ENCODE measurements around the gene DNM2.
"Not testable (repeated sequence)": the region's sequence is repeated elsewhere in the genome, so short reads cannot be mapped to it uniquely, and the experiment has no call there.

Gene DNM2

DNA sequence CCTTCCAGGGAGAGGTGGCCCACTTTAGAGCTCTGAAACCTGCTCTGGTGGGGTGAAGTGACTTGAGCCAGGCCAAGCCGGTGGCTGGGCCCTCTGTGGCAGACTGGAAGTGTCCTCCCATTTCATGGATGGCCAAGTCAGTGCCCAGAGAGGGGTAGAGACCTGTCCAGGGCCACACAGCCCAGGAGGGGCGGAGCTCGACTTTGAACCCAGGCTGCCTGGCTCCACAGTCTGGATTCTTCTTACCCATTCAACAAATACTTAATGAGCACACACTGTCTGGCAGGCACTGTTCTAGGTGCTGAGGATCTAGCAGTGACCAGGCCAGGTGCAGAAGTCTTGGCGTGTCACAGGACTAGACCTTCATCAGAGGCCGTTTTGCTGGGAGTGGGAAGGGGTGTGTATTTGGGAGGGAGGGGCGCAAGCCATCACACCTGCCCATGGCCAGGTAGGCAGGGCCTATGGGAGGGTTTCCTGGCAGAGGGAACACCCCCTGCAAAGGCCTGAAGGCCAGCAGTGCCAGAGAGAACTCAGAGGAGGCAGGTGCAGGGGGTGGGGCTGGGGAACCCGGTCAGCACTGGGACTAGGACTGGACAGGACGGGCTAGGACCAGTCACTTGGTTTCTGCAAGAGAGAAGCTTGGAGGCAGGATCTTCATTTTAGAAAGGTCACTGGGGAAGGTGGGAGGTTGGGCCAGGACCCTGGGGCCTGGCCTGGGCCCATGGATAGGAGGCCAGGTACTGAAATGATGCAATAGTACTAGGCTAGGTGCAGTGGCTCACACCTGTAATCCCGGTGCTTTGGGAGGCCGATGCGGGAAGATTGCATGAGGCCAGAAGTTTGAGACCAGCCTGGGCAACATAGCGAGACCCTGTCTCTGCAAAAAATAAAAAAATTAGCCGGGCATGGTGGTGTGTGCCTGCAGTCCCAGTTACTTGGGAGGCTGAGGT is 31.8 kb downstream of the DNM2 start:
- no peak for FAIRE-seq

DNA sequence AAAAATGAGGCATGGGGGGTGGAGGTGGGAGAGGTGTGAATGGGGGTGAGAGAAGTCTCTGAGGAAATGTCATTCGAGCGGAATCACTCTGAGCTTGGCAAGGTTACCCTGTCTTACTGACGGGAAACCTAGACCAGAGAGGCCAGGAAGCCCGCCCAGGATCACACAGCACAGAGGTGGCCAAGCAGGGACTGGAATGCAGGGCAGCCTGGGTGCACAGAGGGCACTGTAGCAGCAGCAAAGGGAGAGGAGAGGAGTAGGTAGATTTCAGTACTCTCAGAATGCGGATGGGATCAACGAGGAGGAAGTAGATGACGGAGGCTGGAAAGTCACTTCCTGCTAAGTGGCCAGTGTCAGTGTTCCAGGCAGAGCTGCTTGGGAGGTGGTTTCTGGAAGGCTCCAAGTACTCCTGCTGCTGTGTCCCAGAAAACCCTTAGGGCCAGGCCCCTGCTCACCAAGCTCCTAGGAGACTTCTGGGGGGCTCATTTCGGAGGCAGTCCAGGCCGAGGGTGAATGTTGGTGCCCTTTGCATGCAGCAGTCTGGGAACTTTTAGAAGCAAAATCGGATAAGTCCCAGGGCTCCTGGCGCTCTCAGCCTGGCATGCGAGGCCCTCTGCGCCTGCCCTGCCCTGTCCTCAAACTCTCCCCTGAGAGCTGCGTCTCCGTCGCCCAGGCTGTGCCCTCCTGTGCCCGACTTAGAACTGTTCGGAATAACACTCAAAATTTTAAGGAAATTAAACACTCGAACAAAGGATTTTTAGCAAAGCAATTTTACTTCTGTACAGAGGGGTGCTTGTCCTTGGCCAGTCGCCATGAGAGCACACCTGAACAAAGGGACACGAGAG is 33.5 kb downstream of the DNM2 start:
- DNase-seq (ENCODE audit: insufficient read length, low spot score), result no peak
- no peak for FAIRE-seq

More for the DNA sequence above, 31.8 kb downstream of the DNM2 start:
- DNase-seq (ENCODE audit: insufficient read length, low spot score), result no peak

DNA sequence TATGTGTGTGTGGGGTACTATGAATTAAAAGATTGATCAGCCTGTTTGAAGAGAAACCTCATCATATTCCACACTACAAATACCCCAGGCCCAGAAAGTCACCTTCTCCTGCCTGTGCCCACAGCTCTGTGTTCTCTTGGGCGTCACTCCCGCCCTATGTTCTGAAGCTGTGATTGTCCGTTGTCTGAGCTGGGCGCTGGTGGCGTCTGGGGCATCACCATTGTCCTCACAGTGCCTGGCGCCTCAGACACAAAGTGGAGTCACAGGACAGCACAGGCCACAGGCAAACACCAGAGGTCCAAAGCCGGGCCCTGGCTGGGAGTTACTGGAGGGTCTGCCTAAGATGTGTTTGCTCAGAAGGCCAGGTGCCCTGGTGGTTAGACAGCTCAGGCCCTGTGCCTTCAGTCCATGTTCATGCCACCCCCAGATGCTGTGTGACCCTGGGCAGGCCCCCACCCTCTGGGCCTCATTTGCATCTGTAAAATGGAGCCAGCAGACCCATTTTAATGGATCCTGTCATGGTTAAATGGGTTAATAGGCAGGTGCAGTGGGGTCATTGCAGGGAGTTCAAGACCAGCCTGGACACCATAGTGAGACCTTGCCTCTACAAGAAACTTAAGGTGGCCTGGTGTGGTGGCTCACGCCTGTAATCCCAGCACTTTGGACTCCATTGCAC is 34.5 kb downstream of the DNM2 start:
- DNase-seq (ENCODE audit: insufficient read length, low spot score) (no peak), FAIRE-seq (no peak)

DNA sequence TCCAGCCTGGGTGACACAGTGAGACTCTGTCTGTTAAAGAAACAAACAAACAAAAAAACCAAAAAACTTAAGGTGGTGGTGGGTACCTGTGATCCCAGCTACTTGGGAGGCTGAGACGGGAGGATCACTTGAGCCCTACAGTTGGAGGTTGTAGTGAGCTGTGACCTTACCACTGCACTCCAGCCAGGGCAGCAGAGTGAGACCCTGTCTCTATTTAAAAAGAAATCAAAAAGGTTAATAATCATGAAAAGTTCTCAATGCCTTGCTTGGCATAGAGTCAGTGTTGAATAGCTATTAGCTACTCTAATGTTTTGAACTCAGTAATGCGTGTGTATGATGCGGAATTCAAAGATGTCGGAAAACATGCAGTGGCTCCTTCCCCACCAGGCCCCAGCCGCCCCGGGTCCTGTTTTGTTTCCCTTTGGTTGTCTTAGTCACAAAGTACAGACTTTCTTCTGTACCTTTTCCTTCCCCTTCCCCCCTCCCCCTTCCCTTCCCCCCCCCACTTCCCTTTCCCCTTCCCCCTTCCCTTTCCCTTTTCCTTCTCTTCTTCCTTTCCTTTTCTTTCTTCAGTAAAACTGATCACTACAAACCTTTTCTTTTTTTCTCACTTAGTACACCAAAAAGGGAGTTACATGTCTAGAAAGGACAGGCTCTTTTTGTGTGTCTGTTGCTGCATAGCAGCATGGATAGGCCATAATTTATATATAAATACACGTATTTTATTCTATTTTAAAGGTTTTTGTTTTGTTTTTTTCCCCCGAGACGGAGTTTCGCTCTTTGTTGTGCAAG is 35.2 kb downstream of the DNM2 start:
- DNase-seq (ENCODE audit: insufficient read length, low spot score) (no peak), FAIRE-seq (no peak)

DNA sequence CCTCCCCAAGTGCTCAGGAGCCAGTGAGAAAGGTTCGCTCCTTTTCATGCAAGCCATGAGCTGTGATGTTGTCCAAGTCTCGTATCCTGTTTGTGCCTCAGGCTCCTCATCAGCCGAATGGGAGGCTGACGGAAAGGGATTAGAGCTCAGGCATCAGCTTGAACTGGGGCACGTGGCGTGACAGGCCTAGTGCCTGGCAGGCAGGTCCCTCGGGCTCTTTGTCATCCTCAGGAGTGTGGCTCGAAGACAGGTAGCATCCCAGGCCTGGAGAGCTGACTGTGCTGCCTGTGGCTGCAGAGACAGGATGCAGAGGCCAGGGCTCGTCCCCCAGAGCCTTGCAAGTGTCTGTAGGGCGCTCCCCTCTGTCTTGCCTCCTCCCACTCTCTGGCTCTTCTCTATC is 38.5 kb downstream of the DNM2 start:
- DNase-seq (ENCODE audit: insufficient read length, low spot score) (no peak), FAIRE-seq (no peak)

DNA sequence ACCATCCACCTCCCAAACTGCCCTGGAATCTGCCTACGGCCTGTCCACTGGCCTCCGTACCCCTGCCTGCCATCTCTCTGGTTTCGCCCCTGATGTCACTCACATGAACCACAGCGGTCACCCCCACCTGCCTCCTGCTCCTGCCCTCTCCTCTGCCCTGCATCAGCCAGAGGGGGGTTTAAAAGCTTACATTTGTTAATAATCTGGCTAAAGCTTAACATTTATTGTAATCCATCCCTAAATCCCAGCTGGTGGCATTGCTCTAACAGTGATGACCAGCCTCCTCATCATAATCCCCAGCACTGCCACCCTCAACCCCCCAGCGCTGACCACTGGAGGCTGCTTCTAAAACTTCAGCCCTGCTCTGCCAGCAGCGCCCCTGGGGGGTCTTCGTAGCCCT is 38.9 kb downstream of the DNM2 start:
- DNase-seq (ENCODE audit: insufficient read length, low spot score) (no peak), FAIRE-seq (no peak)

DNA sequence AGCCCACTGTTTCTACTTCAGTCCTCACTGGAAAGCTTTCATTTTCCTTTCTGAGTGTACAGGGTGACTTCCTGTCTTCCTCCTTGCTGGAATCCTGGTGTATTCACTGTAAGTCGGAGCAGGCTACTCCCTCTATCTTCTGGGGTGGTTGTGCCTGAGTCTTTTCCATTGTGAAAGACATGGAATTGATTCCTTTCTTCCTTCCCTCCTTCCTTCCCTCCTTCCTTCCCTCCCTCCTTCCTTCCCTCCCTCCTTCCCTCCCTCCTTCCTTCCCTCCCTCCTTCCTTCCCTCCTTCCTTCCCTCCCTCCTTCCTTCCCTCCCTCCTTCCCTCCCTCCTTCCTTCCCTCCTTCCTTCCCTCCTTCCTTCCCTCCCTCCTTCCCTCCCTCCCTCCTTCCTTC is 40.2 kb downstream of the DNM2 start:
- FAIRE-seq, result not testable (repeated sequence)

DNA sequence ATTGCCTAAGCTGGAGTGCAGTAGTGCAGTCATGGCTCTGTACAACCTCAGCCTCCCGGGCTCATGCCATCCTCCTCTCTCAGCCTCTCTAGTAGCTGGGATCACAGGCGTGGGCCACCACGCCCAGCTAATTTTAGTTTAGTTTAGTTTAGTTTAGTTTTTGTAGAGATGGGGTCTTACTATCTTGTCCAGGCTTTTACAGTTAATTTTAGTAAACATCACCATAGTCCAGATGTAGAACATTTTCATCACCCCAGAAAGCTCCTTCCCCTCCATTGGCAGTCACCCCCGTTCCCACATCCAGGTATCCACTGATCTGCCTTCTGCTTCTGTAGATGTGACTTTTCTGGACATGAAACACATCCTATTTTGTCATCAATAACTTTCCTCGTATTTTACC is 41.1 kb downstream of the DNM2 start:
- DNase-seq (ENCODE audit: insufficient read length, low spot score) (no peak), FAIRE-seq (no peak)

More for the DNA sequence above, 40.2 kb downstream of the DNM2 start:
- DNase-seq (ENCODE audit: insufficient read length, low spot score), result not testable (repeated sequence)

DNA sequence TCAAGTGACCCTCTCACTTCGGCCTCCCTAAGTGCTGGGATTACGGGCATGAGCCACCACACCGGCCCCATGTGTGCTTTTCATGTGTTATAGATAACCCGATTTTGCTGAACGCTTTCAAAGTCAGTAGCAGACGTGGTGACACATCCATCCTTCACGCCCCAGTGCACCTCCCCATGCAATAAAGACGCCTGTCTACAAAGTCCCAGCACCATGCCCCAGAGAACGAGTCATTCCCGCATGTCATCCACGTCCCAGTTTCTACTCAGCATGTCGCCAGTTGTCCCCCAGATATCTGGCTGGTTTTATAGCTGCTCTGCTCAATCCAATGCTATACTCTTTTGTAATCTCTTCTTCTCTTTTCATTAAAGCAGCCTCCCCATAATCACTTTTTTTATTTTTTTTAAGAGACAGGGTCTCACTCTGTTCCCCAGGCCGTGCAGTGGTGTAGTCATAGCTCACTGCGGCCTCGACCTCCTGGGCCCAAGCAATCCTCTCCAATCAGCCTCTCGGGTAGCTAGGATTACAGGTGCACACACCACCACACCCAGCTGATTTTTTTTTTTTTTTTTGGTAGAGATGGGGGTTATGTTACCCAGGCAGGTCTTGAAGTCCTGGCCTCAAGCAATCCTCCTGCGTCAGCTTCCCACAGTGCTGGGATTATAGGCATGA is 42.5 kb downstream of the DNM2 start:
- DNase-seq (ENCODE audit: insufficient read length, low spot score), result no peak
- FAIRE-seq, result no peak

DNA sequence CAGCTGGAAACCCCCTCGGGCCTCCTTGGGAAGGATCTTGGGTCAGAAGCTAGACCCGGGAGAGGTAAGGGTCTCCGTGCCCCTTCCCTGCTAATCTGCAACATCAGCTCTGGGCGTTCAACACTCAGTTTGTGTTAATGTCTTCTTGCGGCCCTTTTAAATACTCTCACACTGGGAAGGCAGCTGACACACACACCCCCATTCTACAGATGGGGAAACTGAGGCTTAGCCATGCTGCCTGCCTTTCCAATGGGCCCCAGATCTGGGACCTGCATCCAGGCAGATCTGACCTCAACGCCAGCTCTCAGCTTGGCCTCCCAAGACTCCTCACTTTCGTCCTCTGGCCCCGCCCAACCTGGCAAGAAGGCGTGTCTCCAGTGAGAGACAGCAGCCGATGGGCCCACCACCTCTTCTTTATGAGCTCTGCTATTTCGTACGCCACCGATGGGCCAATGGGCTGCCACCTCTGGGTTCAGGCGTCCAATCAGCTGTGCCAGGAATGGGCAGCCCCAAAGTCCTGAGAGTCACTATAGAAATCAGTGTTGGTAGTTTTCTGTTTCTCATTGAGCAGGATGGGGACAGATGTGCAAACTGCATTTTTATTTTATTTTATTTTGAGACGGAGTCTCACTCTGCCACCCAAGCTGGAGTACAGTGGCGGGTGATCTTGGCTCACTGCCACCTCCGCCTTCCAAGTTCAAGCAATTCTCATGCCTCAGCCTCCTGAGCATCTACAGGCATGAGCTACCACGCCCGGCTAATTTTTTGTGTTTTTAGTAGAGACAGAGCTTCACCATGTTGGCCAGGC is 43.8 kb downstream of the DNM2 start:
- FAIRE-seq (no peak), DNase-seq (ENCODE audit: insufficient read length, low spot score) (no peak)

DNA sequence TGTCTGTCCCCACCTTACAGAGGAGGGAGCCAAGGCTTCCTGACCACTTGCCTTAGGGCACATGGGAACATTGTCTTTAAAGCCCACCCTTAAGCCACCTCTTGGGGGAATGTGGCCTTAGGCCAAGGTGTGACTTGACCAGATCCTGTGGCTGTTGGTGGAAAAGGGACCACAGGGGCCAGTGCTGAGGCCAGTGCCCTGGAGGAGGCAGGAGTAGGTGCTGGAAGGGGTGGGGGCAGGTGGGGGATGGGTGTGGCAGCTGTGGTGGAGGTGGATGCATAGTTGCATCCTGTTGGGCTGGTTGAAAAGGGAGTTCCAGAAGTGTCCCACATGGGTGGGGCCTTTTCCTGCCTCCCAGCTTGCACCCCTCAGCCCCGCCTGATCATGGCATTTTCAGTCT is 44.8 kb downstream of the DNM2 start:
- no peak for DNase-seq (ENCODE audit: insufficient read length, low spot score)
- FAIRE-seq, result no peak

DNA sequence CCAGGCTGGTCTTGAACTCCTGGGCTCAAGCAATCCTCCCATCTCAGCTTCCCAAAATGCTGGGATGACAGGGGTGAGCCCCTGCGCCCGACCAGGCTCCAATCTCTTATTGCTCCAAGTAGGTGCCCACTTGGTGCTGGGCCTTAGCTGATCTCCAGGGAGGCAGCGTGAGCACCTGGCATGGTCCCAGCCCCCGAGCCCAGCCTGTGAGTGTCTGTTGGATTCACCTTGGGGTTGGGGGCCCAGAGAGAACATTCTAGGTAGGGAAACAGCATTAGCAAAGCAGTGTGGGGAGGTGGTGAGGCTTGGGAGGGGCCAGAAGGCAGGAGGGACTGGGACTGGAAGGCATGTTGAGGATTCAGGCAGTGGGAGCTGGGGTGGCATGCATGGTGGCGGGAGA is 45.5 kb downstream of the DNM2 start:
- FAIRE-seq, result no peak

DNA sequence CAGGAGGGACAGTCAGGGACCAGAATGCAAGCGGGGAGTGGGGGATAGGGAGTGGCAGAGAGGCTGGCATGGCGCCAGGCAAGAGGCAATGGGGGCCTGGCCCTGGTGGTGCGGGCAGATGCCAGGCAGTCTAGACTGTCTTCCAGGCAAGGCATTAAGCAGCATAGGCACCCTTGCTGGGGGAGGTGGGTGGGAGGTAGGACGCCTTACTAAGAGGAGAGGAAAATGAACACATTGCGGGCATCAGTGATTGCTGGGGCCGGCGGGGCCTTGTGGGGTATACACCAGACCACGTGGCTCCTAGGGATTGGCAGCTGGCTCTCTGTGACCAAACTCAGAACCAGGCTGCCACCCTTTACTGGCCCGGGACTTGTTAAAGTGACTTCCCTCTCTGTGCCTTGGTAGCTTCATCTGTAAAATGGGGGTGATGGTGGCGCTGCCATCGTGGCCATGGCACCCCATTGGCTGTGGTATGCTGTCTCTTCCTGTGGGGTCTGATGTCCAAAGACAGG is 46.0 kb downstream of the DNM2 start:
- FAIRE-seq (no peak), DNase-seq (ENCODE audit: insufficient read length, low spot score) (no peak)

More for the DNA sequence above, 45.5 kb downstream of the DNM2 start:
- DNase-seq (ENCODE audit: insufficient read length, low spot score), result no peak

DNA sequence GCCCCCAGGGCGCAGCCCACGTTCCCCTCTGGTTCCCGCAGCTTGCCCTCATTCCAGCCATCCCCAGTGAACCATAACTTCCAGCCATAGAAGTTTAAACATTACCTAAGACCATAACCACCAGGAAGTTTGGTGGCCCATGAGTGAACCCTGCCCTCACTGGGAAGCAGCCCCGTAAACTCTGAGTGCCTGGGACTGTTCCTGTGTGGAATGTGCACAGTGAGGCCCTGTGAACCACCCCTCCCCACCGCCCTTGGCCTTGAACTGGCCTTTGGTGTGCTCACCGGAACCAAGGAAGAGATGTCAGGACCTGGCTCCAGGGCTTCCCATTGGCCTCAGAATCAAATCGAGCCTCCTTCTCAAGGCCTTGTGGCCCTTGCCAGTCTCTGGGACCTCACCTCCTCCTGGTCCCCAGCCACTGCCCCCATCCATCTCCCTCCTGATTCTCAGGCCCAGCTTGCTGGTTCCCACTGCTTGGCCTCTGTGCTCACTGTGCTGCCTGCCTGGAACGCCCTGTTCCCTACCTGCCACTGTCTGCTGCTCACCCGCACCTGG is 46.5 kb downstream of the DNM2 start:
- DNase-seq (ENCODE audit: insufficient read length, low spot score) (no peak), FAIRE-seq (no peak)

DNA sequence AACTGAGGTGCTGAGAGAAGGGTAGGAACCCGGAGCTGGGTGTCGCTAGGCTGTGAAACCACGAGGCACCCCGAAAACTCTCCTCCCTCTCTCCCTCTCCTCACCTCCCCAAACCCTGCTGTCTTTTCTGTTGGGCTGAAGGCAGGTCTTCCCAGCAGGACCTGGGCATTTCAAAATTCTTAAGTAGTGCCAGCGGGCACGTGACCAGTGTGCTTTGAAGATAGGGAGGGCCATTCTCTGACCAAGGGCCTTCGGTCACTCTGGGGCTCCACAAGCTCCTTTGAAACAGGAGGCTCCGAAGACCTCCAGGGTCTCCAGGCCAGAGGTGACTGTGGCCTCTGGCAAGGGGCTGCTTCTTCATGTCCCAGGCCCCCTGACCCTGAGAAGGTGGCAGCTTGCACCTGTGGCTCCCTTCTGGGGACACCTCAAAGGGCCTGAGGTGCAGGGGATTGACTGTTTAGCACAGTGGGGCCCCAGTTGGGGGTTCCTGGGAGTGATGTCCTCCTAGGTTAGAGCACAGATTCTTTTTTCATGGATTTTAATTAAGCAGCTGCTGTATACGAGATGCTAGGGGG is 48.3 kb downstream of the DNM2 start:
- FAIRE-seq, result no peak

DNA sequence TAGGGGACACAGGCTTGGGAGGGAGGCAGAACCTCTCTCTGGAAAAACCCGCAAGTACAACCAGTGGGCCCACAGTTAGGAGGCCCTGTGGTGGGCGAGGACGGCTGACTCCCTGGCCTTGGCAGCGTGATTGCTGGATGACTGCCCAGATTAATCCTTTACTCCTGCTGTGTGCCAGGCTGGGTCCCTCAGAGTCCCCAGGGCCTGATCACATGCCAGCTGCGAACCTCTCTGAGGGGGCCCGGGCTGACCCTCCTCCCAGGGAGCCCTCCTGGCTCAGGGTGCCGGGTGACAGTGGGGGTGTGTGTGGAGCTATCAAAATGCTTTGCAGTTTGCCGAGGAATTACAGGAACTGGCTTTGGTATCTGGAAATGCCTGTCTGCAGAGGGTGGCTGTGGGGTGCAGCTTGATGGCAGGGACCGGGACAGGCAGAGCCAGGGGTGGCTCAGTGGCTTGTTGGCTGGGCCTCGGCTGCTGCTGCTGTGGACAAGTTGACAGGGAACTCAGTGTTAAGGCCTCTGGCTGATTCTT is 48.9 kb downstream of the DNM2 start:
- FAIRE-seq, result no peak

More for the DNA sequence above, 48.3 kb downstream of the DNM2 start:
- DNase-seq (ENCODE audit: insufficient read length, low spot score), result no peak

DNA sequence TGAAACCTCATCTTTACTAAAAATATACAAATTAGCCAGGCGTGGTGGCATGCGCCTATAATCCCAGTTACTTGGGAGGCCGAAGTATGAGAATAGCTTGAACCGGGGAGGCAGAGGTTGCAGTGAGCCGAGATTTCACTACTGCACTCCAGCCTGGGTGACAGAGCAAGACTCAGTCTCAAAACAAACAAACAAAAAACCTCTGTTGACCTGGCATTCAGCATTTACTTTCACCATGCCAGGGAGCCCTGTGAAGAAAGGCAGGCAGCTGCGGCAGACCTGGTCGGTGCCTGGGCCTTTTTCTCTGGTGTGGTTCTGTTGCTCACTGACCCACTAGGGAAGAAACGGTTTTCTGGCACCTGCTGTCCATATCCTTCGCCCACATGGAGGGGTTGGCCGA is 49.8 kb downstream of the DNM2 start:
- no peak for DNase-seq (ENCODE audit: insufficient read length, low spot score)
- FAIRE-seq, result no peak

More for the DNA sequence above, 48.9 kb downstream of the DNM2 start:
- no peak for DNase-seq (ENCODE audit: insufficient read length, low spot score)

DNA sequence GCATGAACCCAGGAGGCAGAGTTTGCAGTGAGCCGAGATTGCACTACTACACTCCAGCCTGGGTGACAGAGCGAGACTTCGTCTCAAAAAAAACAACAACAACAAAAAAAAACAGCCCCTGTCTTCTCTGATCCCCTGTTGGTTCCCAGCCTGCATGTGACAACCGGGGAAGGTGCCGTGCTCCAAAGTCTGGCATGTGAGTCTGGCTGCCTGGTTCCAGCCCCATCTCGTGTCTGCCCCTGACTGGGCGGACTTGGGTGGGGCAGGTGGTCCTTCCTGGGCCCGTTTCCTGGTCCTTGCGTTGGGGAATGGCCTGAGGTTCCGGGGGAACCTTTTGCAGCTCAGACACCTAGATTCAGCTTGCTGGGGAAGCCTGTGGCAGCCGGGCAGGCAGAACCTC is 50.5 kb downstream of the DNM2 start:
- no peak for FAIRE-seq
- no peak for DNase-seq (ENCODE audit: insufficient read length, low spot score)

Measured in HTR-8/SVneo (cell line).